NCI-H128 (cell line): Measurements from ENCODE around the gene SYNE2.

Experiments used
- DNase-seq: peaks from one replicate; lab custom pipeline; 2025; ENCODE audit not compliant: unreplicated experiment; lab: John Stamatoyannopoulos, UW

Gene SYNE2

GRCh38 chr14:64064447-64064846 lies 211.6 kb downstream of the SYNE2 start:
- DNase-seq = no peak

- DNase-seq = no peak
These were observed 217.0 kb downstream of the SYNE2 start for GRCh38 chr14:64069634-64070359.

- no peak for DNase-seq
These were observed 222.3 kb downstream of the SYNE2 start for GRCh38 chr14:64074961-64075612.

- no peak for DNase-seq
These were observed 222.8 kb downstream of the SYNE2 start for GRCh38 chr14:64075613-64076005.

- DNase-seq = no peak
These were observed 227.6 kb downstream of the SYNE2 start for GRCh38 chr14:64080452-64080851.

GRCh38 chr14:64081174-64081746 lies 228.5 kb downstream of the SYNE2 start:
- no peak for DNase-seq

- DNase-seq = no peak
These were observed 230.0 kb downstream of the SYNE2 start for GRCh38 chr14:64082837-64083236.

GRCh38 chr14:64088647-64088964 lies 235.8 kb downstream of the SYNE2 start:
- no peak for DNase-seq

GRCh38 chr14:64089920-64090319 lies 237.1 kb downstream of the SYNE2 start:
- no peak for DNase-seq

- no peak for DNase-seq
These were observed 238.4 kb downstream of the SYNE2 start for GRCh38 chr14:64091217-64091616.

GRCh38 chr14:64092338-64092737 lies 239.5 kb downstream of the SYNE2 start:
- no peak for DNase-seq

- no peak for DNase-seq
These were observed 240.1 kb downstream of the SYNE2 start for GRCh38 chr14:64092940-64093339.

- DNase-seq = no peak
These were observed 242.8 kb downstream of the SYNE2 start for GRCh38 chr14:64095620-64096019.

GRCh38 chr14:64098120-64098519 lies 245.3 kb downstream of the SYNE2 start:
- no peak for DNase-seq

- no peak for DNase-seq
These were observed 254.6 kb downstream of the SYNE2 start for GRCh38 chr14:64107438-64107837.

- DNase-seq = no peak
These were observed 257.2 kb downstream of the SYNE2 start for GRCh38 chr14:64109819-64110554.

- DNase-seq = no peak
These were observed 258.0 kb downstream of the SYNE2 start for GRCh38 chr14:64110802-64111201.

GRCh38 chr14:64112867-64113678 lies 260.3 kb downstream of the SYNE2 start:
- DNase-seq = no peak

- no peak for DNase-seq
These were observed 261.4 kb downstream of the SYNE2 start for GRCh38 chr14:64114166-64114565.

- no peak for DNase-seq
These were observed 262.0 kb downstream of the SYNE2 start for GRCh38 chr14:64114796-64115195.

GRCh38 chr14:64115401-64115800 lies 262.6 kb downstream of the SYNE2 start:
- DNase-seq = no peak
